ENCODE measurements around the gene H2BW2.

H2BW2 gene

DNA sequence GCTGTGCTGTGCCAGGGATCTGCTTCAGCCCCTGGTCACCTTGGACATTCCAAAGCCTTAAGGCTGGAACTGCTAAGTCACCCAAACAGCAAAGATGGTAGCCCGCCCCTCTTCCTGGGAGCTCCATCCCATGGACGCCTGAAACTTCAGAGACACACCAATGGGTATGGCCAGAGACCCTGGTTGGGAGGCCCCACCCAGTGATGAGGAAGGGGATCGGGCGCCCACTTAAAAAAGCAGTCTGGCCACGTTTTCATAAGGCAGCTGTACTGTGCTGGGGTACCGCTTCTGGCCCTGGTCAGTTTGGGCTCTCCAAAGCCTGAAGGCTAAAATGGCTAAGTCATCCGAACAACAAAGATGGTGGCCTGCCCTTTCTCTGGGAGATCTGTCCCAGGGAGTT lies 45.7 kb downstream of the H2BW2 start:
- in situ Hi-C loops (cut with MboI; ENCODE audit: low sequenced_read_pairs, unreplicated experiment) = no loop called here
- TF ChIP-seq, protein P1, sequence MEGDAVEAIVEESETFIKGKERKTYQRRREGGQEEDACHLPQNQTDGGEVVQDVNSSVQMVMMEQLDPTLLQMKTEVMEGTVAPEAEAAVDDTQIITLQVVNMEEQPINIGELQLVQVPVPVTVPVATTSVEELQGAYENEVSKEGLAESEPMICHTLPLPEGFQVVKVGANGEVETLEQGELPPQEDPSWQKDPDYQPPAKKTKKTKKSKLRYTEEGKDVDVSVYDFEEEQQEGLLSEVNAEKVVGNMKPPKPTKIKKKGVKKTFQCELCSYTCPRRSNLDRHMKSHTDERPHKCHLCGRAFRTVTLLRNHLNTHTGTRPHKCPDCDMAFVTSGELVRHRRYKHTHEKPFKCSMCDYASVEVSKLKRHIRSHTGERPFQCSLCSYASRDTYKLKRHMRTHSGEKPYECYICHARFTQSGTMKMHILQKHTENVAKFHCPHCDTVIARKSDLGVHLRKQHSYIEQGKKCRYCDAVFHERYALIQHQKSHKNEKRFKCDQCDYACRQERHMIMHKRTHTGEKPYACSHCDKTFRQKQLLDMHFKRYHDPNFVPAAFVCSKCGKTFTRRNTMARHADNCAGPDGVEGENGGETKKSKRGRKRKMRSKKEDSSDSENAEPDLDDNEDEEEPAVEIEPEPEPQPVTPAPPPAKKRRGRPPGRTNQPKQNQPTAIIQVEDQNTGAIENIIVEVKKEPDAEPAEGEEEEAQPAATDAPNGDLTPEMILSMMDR (IDR thresholded peaks at IDR 0.05; ENCODE audit: borderline replicate concordance, control extremely low read depth, extremely low read depth, insufficient read depth, missing control alignments) = no peak
- no peak for DNase-seq (ENCODE audit: low spot score)

DNA sequence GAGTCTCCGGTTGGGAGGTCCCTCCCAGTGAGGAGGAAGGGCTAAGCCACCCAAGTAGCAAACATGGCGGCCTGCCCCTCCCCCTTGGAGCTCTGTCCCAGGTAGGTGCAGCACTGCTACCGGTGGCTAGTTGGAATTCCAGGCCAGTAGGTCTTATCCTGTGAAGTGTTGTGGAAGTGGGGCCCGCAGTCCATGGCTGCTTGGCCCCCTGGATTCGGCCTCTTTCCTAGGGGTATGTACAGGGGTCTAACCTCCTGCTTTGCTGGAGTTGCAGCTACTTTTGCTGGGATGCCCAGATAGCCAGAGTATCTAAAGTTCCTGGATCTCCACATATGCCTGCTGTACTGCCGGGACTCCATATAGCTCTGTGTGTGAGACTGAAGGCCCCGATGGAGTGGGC lies 46.2 kb downstream of the H2BW2 start:
- in situ Hi-C loops (cut with MboI; ENCODE audit: low sequenced_read_pairs, unreplicated experiment) = no loop called here
- TF ChIP-seq, protein P1 (IDR thresholded peaks at IDR 0.05; ENCODE audit: borderline replicate concordance, control extremely low read depth, extremely low read depth, insufficient read depth, missing control alignments) = no peak
- DNase-seq (ENCODE audit: low spot score) = no peak

All from GM13976 (cell line).